NCI-H2196 (cell line): ENCODE measurements around the gene CDKL2.
"Not testable (repeated sequence)": the region's sequence is repeated elsewhere in the genome, so short reads cannot be mapped to it uniquely, and the experiment has no call there.

Experiments
- DNase-seq: peaks from one replicate; lab custom pipeline; 2025; ENCODE audit not compliant: unreplicated experiment; lab: John Stamatoyannopoulos, UW

Gene CDKL2

GRCh38 chr4:75630174-75630936, at the start of gene CDKL2:
Gene CDKL2 (minus strand): TSS chr4:75630528. CDS start chr4:75625988, 4,540 bp downstream.
- peak; percentile 84 for DNase-seq

- DNase-seq: no peak
Observed at GRCh38 chr4:75678965-75679364, 48.6 kb upstream of the CDKL2 start.

- no peak for DNase-seq
Observed at GRCh38 chr4:75678473-75678872, 48.1 kb upstream of the CDKL2 start.

- DNase-seq: no peak
Observed at GRCh38 chr4:75675004-75675531, 44.7 kb upstream of the CDKL2 start.

- no peak for DNase-seq
Observed at GRCh38 chr4:75673959-75674328, 43.6 kb upstream of the CDKL2 start.

GRCh38 chr4:75673027-75673958, 43.0 kb upstream of the CDKL2 start, which contains the start of gene G3BP2:
Gene G3BP2 (minus strand): TSS chr4:75673411. CDS start chr4:75662025, 11,386 bp downstream.
- DNase-seq: peak; percentile 94

- peak; percentile 16 for DNase-seq
Observed at GRCh38 chr4:75672461-75673026, 42.2 kb upstream of the CDKL2 start.

GRCh38 chr4:75671802-75672421, 41.6 kb upstream of the CDKL2 start:
- no peak for DNase-seq

- no peak for DNase-seq
Observed at GRCh38 chr4:75668596-75668995, 38.3 kb upstream of the CDKL2 start.

- DNase-seq: not testable (repeated sequence)
Observed at GRCh38 chr4:75667636-75668035, 37.3 kb upstream of the CDKL2 start.

GRCh38 chr4:75666299-75666698, 36.0 kb upstream of the CDKL2 start:
- no peak for DNase-seq

- DNase-seq: not testable (repeated sequence)
Observed at GRCh38 chr4:75664604-75665003, 34.3 kb upstream of the CDKL2 start.

- DNase-seq: no peak
Observed at GRCh38 chr4:75662626-75663025, 32.3 kb upstream of the CDKL2 start.

- DNase-seq: no peak
Observed at GRCh38 chr4:75660491-75660890, 30.2 kb upstream of the CDKL2 start.

GRCh38 chr4:75659512-75660031, 29.2 kb upstream of the CDKL2 start:
- DNase-seq: no peak

GRCh38 chr4:75658876-75659275, 28.5 kb upstream of the CDKL2 start:
- no peak for DNase-seq

- DNase-seq: no peak
Observed at GRCh38 chr4:75655562-75655961, 25.2 kb upstream of the CDKL2 start.

GRCh38 chr4:75654905-75655304, 24.6 kb upstream of the CDKL2 start:
- no peak for DNase-seq

- no peak for DNase-seq
Observed at GRCh38 chr4:75653845-75654503, 23.6 kb upstream of the CDKL2 start.

- no peak for DNase-seq
Observed at GRCh38 chr4:75644095-75644494, 13.8 kb upstream of the CDKL2 start.
